SK-N-SH treated with all-trans-retinoic acid at 6 μM for 48 hours (cell line): ENCODE results near the gene PLB1.

Experiments
- CSDC2 ChIP-seq: fragments of 250-450 bp; sonication (Bioruptor Pico); IDR thresholded peaks from 2 replicates; pipeline ENCODE4 v1.5.0; 2020; ENCODE audit warnings: mild to moderate bottlenecking, moderate library complexity
- TSHZ2 ChIP-seq: fragments of 250-450 bp; sonication (Bioruptor Pico); IDR thresholded peaks from 2 replicates; pipeline ENCODE4 v1.5.0; 2020; ENCODE audit warnings: mild to moderate bottlenecking, moderate library complexity
- ZFP30 ChIP-seq: fragments of 450-650 bp; formaldehyde crosslinking; IDR thresholded peaks from 2 replicates; pipeline ENCODE4 v1.5.0; 2022; ENCODE audit warnings: mild to moderate bottlenecking, moderate library complexity
- ZNF8 ChIP-seq: fragments of 450-650 bp; formaldehyde crosslinking; IDR thresholded peaks from 2 replicates; pipeline ENCODE4 v1.5.0; 2020; ENCODE audit warnings: mild to moderate bottlenecking, moderate library complexity
- TF ChIP-seq, protein P1 (sequence below): fragments of 250-450 bp; sonication (Bioruptor Pico); IDR thresholded peaks from 2 replicates; pipeline ENCODE4 v1.5.1; 2020; ENCODE audit warnings: low read depth, mild to moderate bottlenecking, moderate library complexity

DNA sequence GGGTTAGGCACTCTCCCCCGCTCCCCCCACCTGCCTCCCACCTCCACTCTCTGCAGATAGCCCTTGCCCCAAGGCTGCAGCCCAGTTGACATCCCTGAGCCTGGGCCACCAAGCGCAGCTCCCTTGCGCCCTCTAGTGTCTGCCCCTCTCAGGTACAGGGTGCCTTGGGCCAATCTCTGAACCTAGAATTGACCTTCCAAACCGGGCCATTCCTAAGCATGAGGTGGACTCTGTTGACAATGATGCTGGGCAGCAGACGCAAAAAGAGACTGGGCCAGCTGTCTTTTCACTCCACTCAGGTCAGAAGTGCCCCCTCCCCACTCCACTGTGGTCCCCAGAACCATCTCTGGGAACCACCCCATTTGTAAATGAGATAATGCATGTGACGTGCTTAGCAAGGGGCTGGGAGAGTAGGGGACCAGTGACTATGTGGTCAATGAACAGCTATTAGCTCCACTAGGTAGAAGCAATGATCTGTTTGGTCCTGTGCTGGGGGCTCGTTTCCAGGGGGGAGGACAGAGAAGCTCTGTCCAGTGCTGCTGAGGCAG, 43.3 kb upstream of the PLB1 start:
- TF ChIP-seq TSHZ2 (CRISPR knock-in tag) (no peak), ZFP30 (CRISPR knock-in tag) (no peak), CSDC2 (CRISPR knock-in tag) (no peak), ZNF8 (CRISPR knock-in tag) (no peak)
- TF ChIP-seq, protein P1, sequence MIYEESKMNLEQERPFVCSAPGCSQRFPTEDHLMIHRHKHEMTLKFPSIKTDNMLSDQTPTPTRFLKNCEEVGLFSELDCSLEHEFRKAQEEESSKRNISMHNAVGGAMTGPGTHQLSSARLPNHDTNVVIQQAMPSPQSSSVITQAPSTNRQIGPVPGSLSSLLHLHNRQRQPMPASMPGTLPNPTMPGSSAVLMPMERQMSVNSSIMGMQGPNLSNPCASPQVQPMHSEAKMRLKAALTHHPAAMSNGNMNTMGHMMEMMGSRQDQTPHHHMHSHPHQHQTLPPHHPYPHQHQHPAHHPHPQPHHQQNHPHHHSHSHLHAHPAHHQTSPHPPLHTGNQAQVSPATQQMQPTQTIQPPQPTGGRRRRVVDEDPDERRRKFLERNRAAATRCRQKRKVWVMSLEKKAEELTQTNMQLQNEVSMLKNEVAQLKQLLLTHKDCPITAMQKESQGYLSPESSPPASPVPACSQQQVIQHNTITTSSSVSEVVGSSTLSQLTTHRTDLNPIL (CRISPR knock-in tag) = no peak
